HG03196 (cell line): Measurements from ENCODE around the gene APMAP.
"Not testable (repeated sequence)": the region's sequence is repeated elsewhere in the genome, so short reads cannot be mapped to it uniquely, and the experiment has no call there.

Experiments used
- ATAC-seq: cut with Tn5 transposase; IDR thresholded peaks from one replicate; pipeline ENCODE4 v1.9.1; 2021; ENCODE audit not compliant: unreplicated experiment

The APMAP gene

DNA sequence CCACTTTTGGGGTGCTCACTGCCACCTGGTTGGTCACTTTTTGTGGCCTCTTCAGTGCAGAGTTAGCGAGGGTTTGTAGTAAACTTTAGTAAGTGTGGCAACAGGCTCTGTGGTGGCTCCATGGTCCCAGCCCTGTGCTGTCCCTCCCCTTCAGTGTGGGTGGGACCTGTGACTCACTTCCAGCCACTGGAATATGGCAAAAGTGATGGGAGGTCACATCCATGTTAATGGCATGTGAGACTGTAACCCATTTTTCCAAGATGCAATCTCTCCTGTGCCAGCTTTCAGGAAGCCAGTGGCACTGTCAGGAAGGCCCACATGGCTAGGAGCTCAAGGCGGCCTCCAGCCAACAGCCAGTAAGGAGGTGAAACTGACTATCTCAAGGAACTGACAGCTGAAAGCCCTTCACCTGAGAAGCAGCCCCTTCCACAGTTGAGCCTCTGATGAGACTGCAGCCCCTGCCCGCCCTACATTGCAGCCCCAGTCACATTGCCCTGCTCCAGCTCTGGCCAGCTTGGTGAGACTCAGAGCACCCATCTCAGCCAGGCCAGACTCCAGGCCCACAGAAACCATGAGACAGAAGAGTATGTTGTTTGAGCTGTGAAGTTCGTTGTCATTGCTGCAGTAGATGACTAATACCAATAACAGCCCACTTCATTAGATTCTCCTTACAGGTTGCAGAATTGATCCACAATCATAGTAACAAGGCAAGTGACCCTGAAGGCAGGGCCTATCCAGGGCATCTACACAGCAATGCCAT is 56.6 kb downstream of the APMAP start:
- no peak for ATAC-seq

DNA sequence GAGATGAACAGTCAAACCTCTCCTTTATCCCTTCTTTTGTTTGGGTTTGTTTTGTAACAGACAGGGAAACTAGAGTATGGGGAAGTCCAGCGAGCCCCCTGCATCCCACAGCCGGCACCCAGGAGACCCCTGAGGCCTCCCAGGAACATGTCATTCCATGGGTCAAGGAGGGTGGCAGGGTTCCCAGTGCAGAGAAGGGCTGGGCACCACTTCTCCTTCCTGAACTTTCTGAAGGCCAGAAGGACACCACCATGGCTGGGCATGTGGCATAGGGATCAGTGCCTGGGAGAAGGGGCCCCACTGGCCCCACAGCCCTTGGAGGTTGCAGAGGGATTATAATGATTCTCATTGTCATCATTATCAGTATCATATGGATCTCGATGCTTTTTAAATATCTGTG is 57.4 kb downstream of the APMAP start:
- no peak for ATAC-seq

GRCh38 chr20:24934716-24935115 is 57.8 kb downstream of the APMAP start:
- no peak for ATAC-seq

DNA sequence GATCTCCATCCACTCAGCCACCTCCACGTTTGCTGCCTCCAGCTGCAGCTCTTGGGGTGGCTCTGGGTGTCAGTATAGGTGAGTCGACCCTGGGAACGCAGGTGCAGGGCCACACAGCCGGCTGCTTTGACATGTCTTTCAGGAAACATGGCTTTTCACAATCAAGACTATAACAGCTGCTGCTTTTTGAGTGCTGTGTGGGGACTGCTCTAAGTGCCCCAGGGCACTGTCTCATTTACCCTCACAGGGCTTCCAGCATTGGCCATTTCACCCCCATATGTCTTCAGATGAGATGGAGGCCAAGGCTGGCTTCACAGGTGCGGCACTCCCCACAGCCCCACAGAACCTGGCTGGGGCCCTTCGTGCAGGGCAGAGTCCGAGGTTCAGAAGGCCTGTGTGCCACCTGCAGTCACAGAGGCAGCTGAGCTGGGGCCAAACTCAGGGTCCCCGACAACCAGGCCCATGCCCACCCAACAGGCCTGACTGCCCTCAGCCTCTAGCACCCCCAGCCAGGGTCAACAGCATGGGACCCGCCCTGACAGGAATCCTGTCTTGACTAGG is 58.4 kb downstream of the APMAP start:
- ATAC-seq = no peak

- ATAC-seq = no peak
Observed at GRCh38 chr20:24933266-24933908, 59.2 kb downstream of the APMAP start.

DNA sequence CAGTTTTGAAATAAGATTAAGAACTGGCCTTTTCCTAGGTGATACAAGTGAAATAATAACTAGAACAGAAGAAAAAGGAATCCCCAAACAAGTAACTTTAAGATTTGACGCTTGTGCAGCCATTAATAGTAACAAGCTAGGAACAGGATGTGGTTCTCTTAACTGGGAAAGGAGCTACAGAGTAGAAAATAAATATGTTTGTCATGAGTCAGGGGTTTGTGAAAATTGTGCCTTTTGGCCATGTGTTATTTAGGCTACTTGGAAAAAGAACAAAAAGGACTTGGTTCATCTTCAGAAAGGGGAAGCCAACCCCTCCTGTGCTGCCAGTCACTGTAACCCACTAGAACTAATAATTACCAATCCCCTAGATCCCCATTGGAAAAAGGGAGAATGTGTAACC is 60.7 kb downstream of the APMAP start:
- not testable (repeated sequence) for ATAC-seq

GRCh38 chr20:24930724-24931688 is 61.5 kb downstream of the APMAP start:
- not testable (repeated sequence) for ATAC-seq

GRCh38 chr20:24929867-24930723 is 62.5 kb downstream of the APMAP start:
- ATAC-seq = not testable (repeated sequence)

GRCh38 chr20:24929259-24929658 is 63.3 kb downstream of the APMAP start:
- ATAC-seq = not testable (repeated sequence)

- ATAC-seq = not testable (repeated sequence)
Observed at GRCh38 chr20:24920706-24921105, 71.8 kb downstream of the APMAP start.

- not testable (repeated sequence) for ATAC-seq
Observed at GRCh38 chr20:24919665-24920064, 72.9 kb downstream of the APMAP start.

DNA sequence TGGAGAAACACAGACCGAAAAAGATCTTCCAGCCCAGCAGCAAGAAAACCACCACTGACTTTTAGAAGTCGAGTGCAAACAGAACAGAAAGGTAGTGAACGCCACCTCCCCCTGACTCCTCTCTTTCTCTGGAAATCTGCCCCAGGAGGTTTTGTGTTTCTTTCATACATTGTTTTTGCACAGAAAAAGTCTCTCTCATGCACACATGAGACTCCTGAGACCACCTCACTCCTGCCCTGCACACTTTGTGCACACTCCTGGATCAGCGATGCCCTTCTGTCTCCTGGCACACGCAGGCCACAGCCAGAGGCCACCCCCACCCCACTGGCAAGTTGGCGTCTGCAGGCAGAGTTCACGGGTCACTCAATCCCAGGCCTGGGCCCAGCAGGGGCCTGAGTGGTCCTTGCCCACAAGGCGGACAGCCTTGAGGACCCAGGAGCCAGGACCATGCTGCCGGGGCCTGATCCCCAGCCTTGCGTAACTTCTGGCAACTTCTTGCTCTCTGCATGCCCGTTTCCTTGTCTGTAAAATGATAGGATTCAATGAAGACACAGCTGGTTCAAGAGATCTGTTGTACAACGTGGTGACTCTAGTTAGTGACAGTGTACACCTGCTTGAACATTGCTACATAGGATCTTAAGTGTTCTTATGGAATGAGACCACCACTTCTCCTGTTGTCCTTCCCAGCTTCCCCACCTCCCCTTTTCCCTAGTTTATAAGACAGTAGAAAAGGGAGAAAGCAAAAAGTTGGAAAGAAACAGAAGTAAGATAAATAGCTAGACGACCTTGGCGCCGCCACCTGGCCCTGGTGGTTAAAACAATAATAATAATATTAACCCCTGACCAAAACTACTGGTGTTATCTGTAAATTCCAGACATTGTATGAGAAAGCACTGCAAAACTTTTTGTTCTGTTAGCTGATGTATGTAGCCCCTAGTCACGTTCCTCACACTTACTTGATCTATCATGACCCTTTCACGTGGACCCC is 73.7 kb downstream of the APMAP start:
- ATAC-seq = no peak

- no peak for ATAC-seq
Observed at GRCh38 chr20:24917797-24918578, 74.6 kb downstream of the APMAP start.

- no peak for ATAC-seq
Observed at GRCh38 chr20:24917056-24917455, 75.5 kb downstream of the APMAP start.

- no peak for ATAC-seq
Observed at GRCh38 chr20:24916412-24916811, 76.1 kb downstream of the APMAP start.

GRCh38 chr20:24915892-24916291 is 76.7 kb downstream of the APMAP start:
- ATAC-seq = no peak

DNA sequence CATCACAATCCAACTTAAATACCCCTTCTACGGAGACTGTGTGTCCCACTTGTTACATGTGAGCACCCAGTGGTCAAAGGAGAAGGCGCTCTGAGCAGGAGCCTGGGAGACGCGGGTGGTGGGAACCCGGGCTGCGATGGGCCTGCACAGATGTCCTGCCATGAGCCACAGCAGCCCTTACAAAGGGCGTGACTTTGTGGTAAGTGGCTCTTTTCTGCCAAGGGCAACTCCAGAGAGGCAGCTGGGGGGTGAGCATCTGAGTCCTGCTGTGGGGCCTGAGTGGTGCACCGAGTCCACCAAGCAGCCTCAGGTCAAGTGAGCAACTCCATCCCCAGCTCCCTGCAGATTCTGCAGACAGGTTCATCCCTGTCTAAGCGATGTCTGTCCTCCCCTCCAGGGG is 77.1 kb downstream of the APMAP start:
- ATAC-seq = no peak
